Measurements from ENCODE around the gene MED13. TPM values are rescaled to one million over a fixed set of nuclear protein-coding genes. Genes with fewer than 3 reads are reported as not detected.

The MED13 gene
- total RNA-seq, 1 experiment from 2014 or later: 96.0 TPM

GRCh38 chr17:62078009-62078408 lies 12.9 kb upstream of the MED13 start:
- Histone ChIP-seq H3K27me3 (ENCODE audit: insufficient read depth, low read length) (no peaks in the 10 kb centered on the region), H4K20me1 (ENCODE audit: insufficient read depth) (no peaks in the 10 kb centered on the region), H3K27ac (ENCODE audit: low read depth, low read length) (no peak overlapping the region), H3K36me3 (ENCODE audit: control insufficient read depth in 1 of 2, insufficient read depth in 2 of 2, low read length in 2 of 2) (no peaks in the 10 kb centered on the region), H3K4me3 (replicated peaks in 1 of 2; ENCODE audit: low read depth in 1 of 2, low read length in 2 of 2) (no peak overlapping the region), H3K4me1 (ENCODE audit: control insufficient read depth in 1 of 2, insufficient read depth in 2 of 2, low read length in 2 of 2) (no peaks in the 10 kb centered on the region), H3K79me2 (ENCODE audit: insufficient read depth, low read length) (no peaks in the 10 kb centered on the region), H3K9ac (ENCODE audit: low read length) (no peak overlapping the region), H3K9me3 (ENCODE audit: control insufficient read depth in 1 of 2, insufficient read depth in 1 of 2, low read depth in 1 of 2, low read length in 2 of 2) (no peaks in the 10 kb centered on the region), H3K9me2 (ENCODE audit: insufficient read depth) (no peaks in the 10 kb centered on the region), H3K4me2 (ENCODE audit: low read length) (no peak overlapping the region), H2AFZ (ENCODE audit: low read depth, low read length, poor library complexity, severe bottlenecking) (no peak overlapping the region)
- ATAC-seq (no peak), DNase-seq (ENCODE audit: low read depth, low spot score) (no peak)
- TF ChIP-seq EGR1 (IDR thresholded peaks at IDR 0.05; ENCODE audit: low read depth) (no peak), CEBPB (IDR thresholded peaks at IDR 0.05; ENCODE audit: low read depth) (no peak)
- RAD21 ChIA-PET (ENCODE audit: low non-redundant PET in 1 of 2, low total read pairs in 2 of 2, uncharacterized antibody in 2 of 2, unreplicated experiment in 2 of 2): no interaction called here
- CTCF ChIA-PET: interaction anchor here (4.2 to 4.6 kb wide), 2 partner anchors 12 to 31 kb away, joined by 19 to 27 read pairs; no protein-coding TSS in a partner anchor
- intact Hi-C loops (cut with micrococcal nuclease): no loop called here
- BruUV-seq (replicated peaks): no TSS peak
- POLR2A ChIA-PET: no interaction called here

- no peak for ATAC-seq
- Histone ChIP-seq H3K9me2 (ENCODE audit: insufficient read depth) (no peaks in the 10 kb centered on the region), H4K20me1 (ENCODE audit: insufficient read depth) (no peaks in the 10 kb centered on the region), H3K27me3 (ENCODE audit: insufficient read depth, low read length) (no peaks in the 10 kb centered on the region), H3K9me3 (ENCODE audit: control insufficient read depth in 1 of 2, insufficient read depth in 1 of 2, low read depth in 1 of 2, low read length in 2 of 2) (no peaks in the 10 kb centered on the region), H3K4me3 (replicated peaks in 1 of 2; ENCODE audit: low read depth in 1 of 2, low read length in 2 of 2) (no peak overlapping the region), H3K79me2 (ENCODE audit: insufficient read depth, low read length) (no peaks in the 10 kb centered on the region), H3K4me2 (ENCODE audit: low read length) (no peak overlapping the region), H3K27ac (ENCODE audit: low read depth, low read length) (no peak overlapping the region), H3K36me3 (ENCODE audit: control insufficient read depth in 1 of 2, insufficient read depth in 2 of 2, low read length in 2 of 2) (no peaks in the 10 kb centered on the region), H2AFZ (ENCODE audit: low read depth, low read length, poor library complexity, severe bottlenecking) (no peak overlapping the region), H3K9ac (ENCODE audit: low read length) (no peak overlapping the region), H3K4me1 (ENCODE audit: control insufficient read depth in 1 of 2, insufficient read depth in 2 of 2, low read length in 2 of 2) (no peaks in the 10 kb centered on the region)
- POLR2A ChIA-PET: no interaction called here
- TF ChIP-seq POLR2A (IDR thresholded peaks at IDR 0.05; ENCODE audit: borderline replicate concordance, extremely low read depth, insufficient read depth, insufficient read length) (no peak), CEBPB (IDR thresholded peaks at IDR 0.05; ENCODE audit: low read depth) (no peak), ELF1 (IDR thresholded peaks at IDR 0.05; ENCODE audit: borderline replicate concordance, low read depth) (no peak), SIN3A (IDR thresholded peaks at IDR 0.05; ENCODE audit: low read depth) (no peak), JUND (IDR thresholded peaks at IDR 0.05) (no peak), TCF7L2 (IDR thresholded peaks at IDR 0.05; ENCODE audit: borderline replicate concordance, extremely low read depth, insufficient read depth, insufficient read length) (no peak), CBX3 (IDR thresholded peaks at IDR 0.05; ENCODE audit: low read depth) (no peak), YY1 (IDR thresholded peaks at IDR 0.05; ENCODE audit: extremely low read depth, insufficient replicate concordance, low read depth, low read length) (no peak), EZH2 (IDR thresholded peaks at IDR 0.05) (no peak)
- intact Hi-C loops (cut with micrococcal nuclease): no loop called here
- RAD21 ChIA-PET (ENCODE audit: low non-redundant PET in 1 of 2, low total read pairs in 2 of 2, uncharacterized antibody in 2 of 2, unreplicated experiment in 2 of 2): no interaction called here
- CTCF ChIA-PET: interaction anchor here (4.2 to 4.6 kb wide), 2 partner anchors 11 to 32 kb away, joined by 19 to 27 read pairs; no protein-coding TSS in a partner anchor
- DNase-seq (ENCODE audit: low read depth, low spot score): no peak
- no TSS peak for BruUV-seq (replicated peaks)
Measured at GRCh38 chr17:62076864-62077788, 12.0 kb upstream of the MED13 start.

Data from HCT116 (cell line).